GM23338 (cell line): ENCODE data around the gene ADRA2A. TPM values are rescaled to one million over a fixed set of nuclear protein-coding genes. Genes with fewer than 3 reads are reported as not detected.

Experiments used
- ATAC-seq: fragments of 200-7000 bp; cut with Tn5 transposase; 3 replicates; pipeline ENCODE4 v1.9.1; 2020
- DNase-seq: peaks from one replicate; pipeline ENCODE4 v3.0.0-alpha.2; 2015; ENCODE audit warnings: low spot score
- H2AFZ ChIP-seq: fragments of 200-600 bp; sonication (generic); 2 replicates; pipeline ENCODE4 v1.8.0; 2016; ENCODE audit warnings: antibody characterized with exemption, mild to moderate bottlenecking, moderate library complexity
- H3F3A ChIP-seq: fragments of 200-600 bp; sonication (generic); replicated peaks from 2 replicates; pipeline ENCODE4 v1.8.0; 2017; ENCODE audit warnings: antibody characterized with exemption, mixed run types, low read depth
- H3K27ac ChIP-seq: fragments of 200-600 bp; sonication (generic); 2 replicates; pipeline ENCODE4 v1.6.1; 2016; ENCODE audit warnings: low read depth
- H3K27me3 ChIP-seq: fragments of 200-600 bp; sonication (generic); 2 replicates; pipeline ENCODE4 v1.8.0; 2016; ENCODE audit warnings: mild to moderate bottlenecking, mixed run types, moderate library complexity; ENCODE audit not compliant: insufficient read depth
- H3K36me3 ChIP-seq: fragments of 200-600 bp; sonication (generic); 2 replicates; pipeline ENCODE4 v1.8.0; 2016; ENCODE audit warnings: mild to moderate bottlenecking; ENCODE audit not compliant: insufficient read depth
- H3K4me1 ChIP-seq: fragments of 200-600 bp; sonication (generic); 2 replicates; pipeline ENCODE4 v1.8.0; 2016; ENCODE audit warnings: mild to moderate bottlenecking, moderate library complexity; ENCODE audit not compliant: insufficient read depth
- H3K4me2 ChIP-seq: fragments of 200-600 bp; sonication (generic); 2 replicates; pipeline ENCODE4 v1.7.1; 2017; ENCODE audit warnings: mixed run types
- H3K4me3 ChIP-seq: fragments of 200-600 bp; sonication (generic); 2 replicates; pipeline ENCODE4 v1.6.1; 2016; ENCODE audit warnings: mixed run types
- H3K79me2 ChIP-seq: fragments of 200-600 bp; sonication (generic); replicated peaks from 2 replicates; pipeline ENCODE4 v1.8.0; 2017; ENCODE audit warnings: mild to moderate bottlenecking; ENCODE audit not compliant: insufficient read depth
- H3K9me2 ChIP-seq: fragments of 200-600 bp; sonication (generic); 2 replicates; pipeline ENCODE4 v1.8.0; 2017; ENCODE audit not compliant: insufficient read depth
- H4K20me1 ChIP-seq: fragments of 200-600 bp; sonication (generic); replicated peaks from 2 replicates; pipeline ENCODE4 v1.8.0; 2017; ENCODE audit warnings: mild to moderate bottlenecking; ENCODE audit not compliant: insufficient read depth
- H3K27ac Mint-ChIP-seq: 2 replicates; pipeline ENCODE4 v1.8.0; 2020; ENCODE audit warnings: inconsistent platforms, mild to moderate bottlenecking, moderate library complexity, mixed read lengths
- H3K27me3 Mint-ChIP-seq: 3 replicates; pipeline ENCODE4 v1.8.0; 2022; ENCODE audit warnings: low read depth, mild to moderate bottlenecking, moderate library complexity, mixed read lengths, inconsistent platforms; ENCODE audit not compliant: insufficient read depth, poor library complexity
- H3K36me3 Mint-ChIP-seq: 3 replicates; pipeline ENCODE4 v1.8.0; 2021; ENCODE audit warnings: low read depth, mild to moderate bottlenecking, inconsistent platforms, moderate library complexity, mixed read lengths
- H3K4me1 Mint-ChIP-seq: 3 replicates; pipeline ENCODE4 v1.8.0; 2020; ENCODE audit warnings: mild to moderate bottlenecking, inconsistent platforms, mixed read lengths
- H3K4me3 Mint-ChIP-seq: 3 replicates; pipeline ENCODE4 v1.8.0; 2021; ENCODE audit warnings: moderate library complexity, mild to moderate bottlenecking, inconsistent platforms, mixed read lengths
- H3K9me3 Mint-ChIP-seq: 3 replicates; pipeline ENCODE4 v1.8.0; 2020; ENCODE audit warnings: moderate library complexity, mild to moderate bottlenecking, inconsistent platforms, mixed read lengths
- CREB1 ChIP-seq: fragments of 250-450 bp; sonication (Bioruptor Pico); IDR thresholded peaks from 2 replicates; pipeline ENCODE4 v1.5.0; 2020; ENCODE audit warnings: low read depth, mild to moderate bottlenecking, moderate library complexity
- EZH2 ChIP-seq: fragments of 200-600 bp; sonication (generic); IDR thresholded peaks from one replicate; pipeline ENCODE4 v1.8.0; 2017; ENCODE audit warnings: antibody characterized with exemption, mild to moderate bottlenecking, low read depth; ENCODE audit not compliant: unreplicated experiment
- EZH2phosphoT487 ChIP-seq: fragments of 200-600 bp; sonication (generic); IDR thresholded peaks from one replicate; pipeline ENCODE4 v1.8.1; 2018; ENCODE audit warnings: antibody characterized with exemption; ENCODE audit not compliant: unreplicated experiment
- JUNB ChIP-seq: IDR thresholded peaks from one replicate; pipeline ENCODE4 v1.6.1; 2016; ENCODE audit warnings: antibody characterized with exemption; ENCODE audit not compliant: unreplicated experiment
- NANOG ChIP-seq: IDR thresholded peaks from 2 replicates; pipeline ENCODE4 v1.6.1; 2016; ENCODE audit warnings: antibody characterized with exemption, borderline replicate concordance
- POLR2AphosphoS5 ChIP-seq: IDR thresholded peaks from 2 replicates; pipeline ENCODE4 v1.6.1; 2016; ENCODE audit warnings: antibody characterized with exemption, low read depth
- STAT1 ChIP-seq: IDR thresholded peaks from one replicate; pipeline ENCODE4 v1.6.1; 2016; ENCODE audit warnings: antibody characterized with exemption; ENCODE audit not compliant: unreplicated experiment
- ZNF114 ChIP-seq: fragments of 250-450 bp; sonication (Bioruptor Pico); IDR thresholded peaks from 2 replicates; pipeline ENCODE4 v1.5.0; 2020; ENCODE audit warnings: mild to moderate bottlenecking, moderate library complexity
- ZNF331 ChIP-seq: fragments of 250-450 bp; sonication (Bioruptor Pico); IDR thresholded peaks from 2 replicates; pipeline ENCODE4 v1.5.0; 2020; ENCODE audit warnings: low read depth, mild to moderate bottlenecking, moderate library complexity
- polyA plus RNA-seq: library from polyadenylated mRNA; unstranded; fragments of >200 nt; fragmentation: Nextera tagmentation; extraction: Ambion mirVana; gene quantifications from 2 replicates; pipeline ENCODE4 v1.2.1, GENCODE V29; 2016
- total RNA-seq: library from RNA; depleted of rRNA; stranded (reverse); fragments of >200 nt; shearing (Covaris generic); gene quantifications from 2 replicates; pipeline ENCODE4 v1.2.3, GENCODE V29; 2014
- TF ChIP-seq, protein P1 (sequence below): IDR thresholded peaks from one replicate; pipeline ENCODE4 v1.6.1; 2018; ENCODE audit warnings: antibody characterized with exemption; ENCODE audit not compliant: unreplicated experiment
- TF ChIP-seq, protein P2 (sequence below): IDR thresholded peaks from 2 replicates; pipeline ENCODE4 v1.6.1; 2016; ENCODE audit warnings: antibody characterized with exemption
- TF ChIP-seq, protein P3 (sequence below), 2 experiments: fragments of 200-600 bp in 1 of 2; sonication (generic) in 1 of 2; conservative IDR thresholded peaks; 2 replicates each; pipeline versions ENCODE4 v1.5.1 to v1.6.1; 2016 to 2017; ENCODE audit warnings: antibody characterized with exemption in 2 of 2, low read depth in 2 of 2, mild to moderate bottlenecking in 2 of 2, moderate library complexity in 1 of 2
- TF ChIP-seq, protein P4 (sequence below): fragments of 250-450 bp; sonication (Bioruptor Pico); IDR thresholded peaks from 2 replicates; pipeline ENCODE4 v1.5.0; 2020; ENCODE audit warnings: mild to moderate bottlenecking, moderate library complexity

The ADRA2A gene
- total and polyA plus RNA-seq, 2 experiments from 2014 or later: 0.60 to 2.5 TPM

DNA sequence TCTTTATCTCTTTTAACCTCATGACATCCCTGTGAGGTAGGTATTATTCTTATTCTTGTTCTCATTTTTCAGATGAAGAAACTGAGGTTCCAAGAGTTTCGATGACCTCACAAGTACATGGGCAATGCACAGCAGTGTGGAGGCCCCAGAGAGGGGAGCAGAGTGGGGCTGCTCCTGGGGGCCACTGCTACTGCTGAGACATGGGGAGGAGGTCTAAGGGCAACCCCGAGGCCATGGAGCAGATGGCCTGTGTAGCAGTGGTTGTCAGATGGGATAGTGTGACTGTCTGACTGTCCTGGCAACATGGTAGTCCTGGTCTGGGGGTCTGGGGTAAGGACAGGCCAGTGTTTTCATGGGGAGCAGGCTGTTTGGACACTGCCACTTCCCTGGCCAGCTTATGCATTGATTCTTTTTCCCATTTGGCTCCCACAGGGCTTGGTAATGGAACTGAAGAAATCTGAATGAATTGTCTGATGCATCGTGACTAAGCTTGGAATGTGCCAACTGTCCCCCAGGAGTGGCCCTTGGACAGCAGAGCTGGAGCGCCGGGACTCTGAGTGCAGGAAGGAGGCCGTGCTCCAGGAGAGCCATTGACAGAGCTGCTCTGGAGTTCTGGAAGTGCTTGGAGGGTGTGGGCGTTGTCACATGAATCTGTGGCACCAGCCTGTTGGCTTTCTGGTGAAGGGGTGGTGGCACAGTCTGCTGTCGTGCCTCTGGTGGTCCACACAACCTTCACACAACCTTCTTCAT, 40.9 kb downstream of the ADRA2A start:
- Mint-ChIP-seq H3K27me3 (no peaks in the 10 kb centered on the region), H3K27ac (no peak overlapping the region), H3K36me3 (no peaks in the 10 kb centered on the region), H3K4me3 (no peak overlapping the region), H3K4me1 (no peaks in the 10 kb centered on the region), H3K9me3 (no peaks in the 10 kb centered on the region; the same call in 2 of the 3 replicates)
- no peak overlapping the region for H2AFZ ChIP-seq
- TF ChIP-seq ZNF331 (CRISPR knock-in tag) (no peak), JUNB (no peak), STAT1 (no peak), NANOG (no peak), CREB1 (no peak), ZNF114 (CRISPR knock-in tag) (no peak), POLR2AphosphoS5 (no peak), EZH2 (no peak), EZH2phosphoT487 (no peak)
- TF ChIP-seq, protein P1, sequence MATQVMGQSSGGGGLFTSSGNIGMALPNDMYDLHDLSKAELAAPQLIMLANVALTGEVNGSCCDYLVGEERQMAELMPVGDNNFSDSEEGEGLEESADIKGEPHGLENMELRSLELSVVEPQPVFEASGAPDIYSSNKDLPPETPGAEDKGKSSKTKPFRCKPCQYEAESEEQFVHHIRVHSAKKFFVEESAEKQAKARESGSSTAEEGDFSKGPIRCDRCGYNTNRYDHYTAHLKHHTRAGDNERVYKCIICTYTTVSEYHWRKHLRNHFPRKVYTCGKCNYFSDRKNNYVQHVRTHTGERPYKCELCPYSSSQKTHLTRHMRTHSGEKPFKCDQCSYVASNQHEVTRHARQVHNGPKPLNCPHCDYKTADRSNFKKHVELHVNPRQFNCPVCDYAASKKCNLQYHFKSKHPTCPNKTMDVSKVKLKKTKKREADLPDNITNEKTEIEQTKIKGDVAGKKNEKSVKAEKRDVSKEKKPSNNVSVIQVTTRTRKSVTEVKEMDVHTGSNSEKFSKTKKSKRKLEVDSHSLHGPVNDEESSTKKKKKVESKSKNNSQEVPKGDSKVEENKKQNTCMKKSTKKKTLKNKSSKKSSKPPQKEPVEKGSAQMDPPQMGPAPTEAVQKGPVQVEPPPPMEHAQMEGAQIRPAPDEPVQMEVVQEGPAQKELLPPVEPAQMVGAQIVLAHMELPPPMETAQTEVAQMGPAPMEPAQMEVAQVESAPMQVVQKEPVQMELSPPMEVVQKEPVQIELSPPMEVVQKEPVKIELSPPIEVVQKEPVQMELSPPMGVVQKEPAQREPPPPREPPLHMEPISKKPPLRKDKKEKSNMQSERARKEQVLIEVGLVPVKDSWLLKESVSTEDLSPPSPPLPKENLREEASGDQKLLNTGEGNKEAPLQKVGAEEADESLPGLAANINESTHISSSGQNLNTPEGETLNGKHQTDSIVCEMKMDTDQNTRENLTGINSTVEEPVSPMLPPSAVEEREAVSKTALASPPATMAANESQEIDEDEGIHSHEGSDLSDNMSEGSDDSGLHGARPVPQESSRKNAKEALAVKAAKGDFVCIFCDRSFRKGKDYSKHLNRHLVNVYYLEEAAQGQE: no peak
- TF ChIP-seq, protein P2, sequence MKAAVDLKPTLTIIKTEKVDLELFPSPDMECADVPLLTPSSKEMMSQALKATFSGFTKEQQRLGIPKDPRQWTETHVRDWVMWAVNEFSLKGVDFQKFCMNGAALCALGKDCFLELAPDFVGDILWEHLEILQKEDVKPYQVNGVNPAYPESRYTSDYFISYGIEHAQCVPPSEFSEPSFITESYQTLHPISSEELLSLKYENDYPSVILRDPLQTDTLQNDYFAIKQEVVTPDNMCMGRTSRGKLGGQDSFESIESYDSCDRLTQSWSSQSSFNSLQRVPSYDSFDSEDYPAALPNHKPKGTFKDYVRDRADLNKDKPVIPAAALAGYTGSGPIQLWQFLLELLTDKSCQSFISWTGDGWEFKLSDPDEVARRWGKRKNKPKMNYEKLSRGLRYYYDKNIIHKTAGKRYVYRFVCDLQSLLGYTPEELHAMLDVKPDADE: no peak
- TF ChIP-seq, protein P3, sequence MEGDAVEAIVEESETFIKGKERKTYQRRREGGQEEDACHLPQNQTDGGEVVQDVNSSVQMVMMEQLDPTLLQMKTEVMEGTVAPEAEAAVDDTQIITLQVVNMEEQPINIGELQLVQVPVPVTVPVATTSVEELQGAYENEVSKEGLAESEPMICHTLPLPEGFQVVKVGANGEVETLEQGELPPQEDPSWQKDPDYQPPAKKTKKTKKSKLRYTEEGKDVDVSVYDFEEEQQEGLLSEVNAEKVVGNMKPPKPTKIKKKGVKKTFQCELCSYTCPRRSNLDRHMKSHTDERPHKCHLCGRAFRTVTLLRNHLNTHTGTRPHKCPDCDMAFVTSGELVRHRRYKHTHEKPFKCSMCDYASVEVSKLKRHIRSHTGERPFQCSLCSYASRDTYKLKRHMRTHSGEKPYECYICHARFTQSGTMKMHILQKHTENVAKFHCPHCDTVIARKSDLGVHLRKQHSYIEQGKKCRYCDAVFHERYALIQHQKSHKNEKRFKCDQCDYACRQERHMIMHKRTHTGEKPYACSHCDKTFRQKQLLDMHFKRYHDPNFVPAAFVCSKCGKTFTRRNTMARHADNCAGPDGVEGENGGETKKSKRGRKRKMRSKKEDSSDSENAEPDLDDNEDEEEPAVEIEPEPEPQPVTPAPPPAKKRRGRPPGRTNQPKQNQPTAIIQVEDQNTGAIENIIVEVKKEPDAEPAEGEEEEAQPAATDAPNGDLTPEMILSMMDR (conservative IDR thresholded peaks at IDR 0.05; ENCODE audit: low read depth in 2 of 2): no peak
- TF ChIP-seq, protein P4, sequence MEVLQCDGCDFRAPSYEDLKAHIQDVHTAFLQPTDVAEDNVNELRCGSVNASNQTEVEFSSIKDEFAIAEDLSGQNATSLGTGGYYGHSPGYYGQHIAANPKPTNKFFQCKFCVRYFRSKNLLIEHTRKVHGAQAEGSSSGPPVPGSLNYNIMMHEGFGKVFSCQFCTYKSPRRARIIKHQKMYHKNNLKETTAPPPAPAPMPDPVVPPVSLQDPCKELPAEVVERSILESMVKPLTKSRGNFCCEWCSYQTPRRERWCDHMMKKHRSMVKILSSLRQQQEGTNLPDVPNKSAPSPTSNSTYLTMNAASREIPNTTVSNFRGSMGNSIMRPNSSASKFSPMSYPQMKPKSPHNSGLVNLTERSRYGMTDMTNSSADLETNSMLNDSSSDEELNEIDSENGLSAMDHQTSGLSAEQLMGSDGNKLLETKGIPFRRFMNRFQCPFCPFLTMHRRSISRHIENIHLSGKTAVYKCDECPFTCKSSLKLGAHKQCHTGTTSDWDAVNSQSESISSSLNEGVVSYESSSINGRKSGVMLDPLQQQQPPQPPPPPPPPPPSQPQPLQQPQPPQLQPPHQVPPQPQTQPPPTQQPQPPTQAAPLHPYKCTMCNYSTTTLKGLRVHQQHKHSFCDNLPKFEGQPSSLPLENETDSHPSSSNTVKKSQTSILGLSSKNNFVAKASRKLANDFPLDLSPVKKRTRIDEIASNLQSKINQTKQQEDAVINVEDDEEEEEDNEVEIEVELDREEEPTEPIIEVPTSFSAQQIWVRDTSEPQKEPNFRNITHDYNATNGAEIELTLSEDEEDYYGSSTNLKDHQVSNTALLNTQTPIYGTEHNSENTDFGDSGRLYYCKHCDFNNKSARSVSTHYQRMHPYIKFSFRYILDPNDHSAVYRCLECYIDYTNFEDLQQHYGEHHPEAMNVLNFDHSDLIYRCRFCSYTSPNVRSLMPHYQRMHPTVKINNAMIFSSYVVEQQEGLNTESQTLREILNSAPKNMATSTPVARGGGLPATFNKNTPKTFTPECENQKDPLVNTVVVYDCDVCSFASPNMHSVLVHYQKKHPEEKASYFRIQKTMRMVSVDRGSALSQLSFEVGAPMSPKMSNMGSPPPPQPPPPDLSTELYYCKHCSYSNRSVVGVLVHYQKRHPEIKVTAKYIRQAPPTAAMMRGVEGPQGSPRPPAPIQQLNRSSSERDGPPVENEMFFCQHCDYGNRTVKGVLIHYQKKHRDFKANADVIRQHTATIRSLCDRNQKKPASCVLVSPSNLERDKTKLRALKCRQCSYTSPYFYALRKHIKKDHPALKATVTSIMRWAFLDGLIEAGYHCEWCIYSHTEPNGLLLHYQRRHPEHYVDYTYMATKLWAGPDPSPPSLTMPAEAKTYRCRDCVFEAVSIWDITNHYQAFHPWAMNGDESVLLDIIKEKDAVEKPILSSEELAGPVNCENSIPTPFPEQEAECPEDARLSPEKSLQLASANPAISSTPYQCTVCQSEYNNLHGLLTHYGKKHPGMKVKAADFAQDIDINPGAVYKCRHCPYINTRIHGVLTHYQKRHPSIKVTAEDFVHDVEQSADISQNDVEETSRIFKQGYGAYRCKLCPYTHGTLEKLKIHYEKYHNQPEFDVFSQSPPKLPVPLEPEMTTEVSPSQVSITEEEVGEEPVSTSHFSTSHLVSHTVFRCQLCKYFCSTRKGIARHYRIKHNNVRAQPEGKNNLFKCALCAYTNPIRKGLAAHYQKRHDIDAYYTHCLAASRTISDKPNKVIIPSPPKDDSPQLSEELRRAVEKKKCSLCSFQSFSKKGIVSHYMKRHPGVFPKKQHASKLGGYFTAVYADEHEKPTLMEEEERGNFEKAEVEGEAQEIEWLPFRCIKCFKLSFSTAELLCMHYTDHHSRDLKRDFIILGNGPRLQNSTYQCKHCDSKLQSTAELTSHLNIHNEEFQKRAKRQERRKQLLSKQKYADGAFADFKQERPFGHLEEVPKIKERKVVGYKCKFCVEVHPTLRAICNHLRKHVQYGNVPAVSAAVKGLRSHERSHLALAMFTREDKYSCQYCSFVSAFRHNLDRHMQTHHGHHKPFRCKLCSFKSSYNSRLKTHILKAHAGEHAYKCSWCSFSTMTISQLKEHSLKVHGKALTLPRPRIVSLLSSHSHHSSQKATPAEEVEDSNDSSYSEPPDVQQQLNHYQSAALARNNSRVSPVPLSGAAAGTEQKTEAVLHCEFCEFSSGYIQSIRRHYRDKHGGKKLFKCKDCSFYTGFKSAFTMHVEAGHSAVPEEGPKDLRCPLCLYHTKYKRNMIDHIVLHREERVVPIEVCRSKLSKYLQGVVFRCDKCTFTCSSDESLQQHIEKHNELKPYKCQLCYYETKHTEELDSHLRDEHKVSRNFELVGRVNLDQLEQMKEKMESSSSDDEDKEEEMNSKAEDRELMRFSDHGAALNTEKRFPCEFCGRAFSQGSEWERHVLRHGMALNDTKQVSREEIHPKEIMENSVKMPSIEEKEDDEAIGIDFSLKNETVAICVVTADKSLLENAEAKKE (CRISPR knock-in tag): no peak
- no peak overlapping the region for H3K27ac ChIP-seq
- ATAC-seq (no peak), DNase-seq (no peak)
- H3K4me1 ChIP-seq: no peaks in the 10 kb centered on the region
- H3F3A ChIP-seq: no peaks in the 10 kb centered on the region
- no peaks in the 10 kb centered on the region for H3K36me3 ChIP-seq
- no peak overlapping the region for H3K4me3 ChIP-seq
- H3K79me2 ChIP-seq: no peaks in the 10 kb centered on the region
- H4K20me1 ChIP-seq: no peaks in the 10 kb centered on the region
- no peaks in the 10 kb centered on the region for H3K27me3 ChIP-seq
- H3K9me2 ChIP-seq: peaks cover 10% of the 10 kb centered on the region; the same call in 1 of the 2 replicates
- no peak overlapping the region for H3K4me2 ChIP-seq
